Psoas muscle (tissue), 8 donors: ENCODE data around the gene P2RY13. TPM values are rescaled to one million over a fixed set of nuclear protein-coding genes. Genes with fewer than 3 reads are reported as not detected.

Experiments used
- ATAC-seq, 4 donors: fragments of 200-7000 bp; cut with Tn5 transposase; one replicate each; pipeline ENCODE4 v1.9.1; 2020; ENCODE audit warnings: moderate library complexity in 3 of 4, mild to moderate bottlenecking in 2 of 4
- DNase-seq, 2 donors: peaks; one replicate each; pipeline ENCODE4 v3.0.0-alpha.2; 2020
- H3K27ac ChIP-seq: fragments of 200-600 bp; one replicate; pipeline ENCODE4 v1.8.0; 2022
- H3K27me3 ChIP-seq, 3 donors: fragments of 200-600 bp in 1 of 3; one replicate each; pipeline versions ENCODE4 v1.6.1 to v1.8.0; 2013 to 2022; ENCODE audit warnings: low read length in 2 of 3, mild to moderate bottlenecking in 2 of 3, moderate library complexity in 1 of 3; ENCODE audit not compliant: insufficient read depth in 3 of 3
- H3K36me3 ChIP-seq, 2 donors: fragments of 200-600 bp in 1 of 2; one replicate each; pipeline versions ENCODE4 v1.6.1 to v1.8.0; 2013 to 2022; ENCODE audit warnings: low read depth in 1 of 2, mild to moderate bottlenecking in 1 of 2, moderate library complexity in 1 of 2; ENCODE audit not compliant: insufficient read depth in 1 of 2
- H3K4me1 ChIP-seq: fragments of 200-600 bp; one replicate; pipeline ENCODE4 v1.8.0; 2022
- H3K4me3 ChIP-seq: fragments of 200-600 bp; one replicate; pipeline ENCODE4 v1.8.0; 2022; ENCODE audit warnings: mild to moderate bottlenecking
- H3K9me3 ChIP-seq: fragments of 200-600 bp; one replicate; pipeline ENCODE4 v1.8.0; 2022
- WGBS, 3 donors: extraction: QIAGEN DNeasy Blood & Tissue Kit; methylation state at CpG; one replicate each; pipeline versions ENCODE4 v1.1.6 to v1.1.7; 2013; 5-methylcytosine and 5-hydroxymethylcytosine counted together
- intact Hi-C, 2 donors: fragments of 100-400 bp; cut with DNase I; formaldehyde crosslinking; loops; one replicate each; pipeline versions ENCODE4 v1.11.0 to v1.14.2; 2022
- polyA plus RNA-seq, 3 donors: library from polyadenylated mRNA; stranded (reverse); fragments of 200-250 nt; gene quantifications; one replicate each; pipeline ENCODE4 v1.2.3, GENCODE V29; 2013
- total RNA-seq, 4 donors: library from RNA; stranded (reverse); fragmentation: NEBNext Ultra II Directional in 2 of 4; extraction: Animal tissue kit (Norgen Biotek cat#: 25700) in 2 of 4; gene quantifications; one replicate each; pipeline versions ENCODE4 v1.2.1 to v1.2.4, GENCODE V29; 2021 to 2023
- TF ChIP-seq, protein P1 (sequence below): fragments of 200-600 bp; IDR thresholded peaks from one replicate; pipeline ENCODE4 v1.8.0; 2022; ENCODE audit warnings: antibody characterized with exemption
- donor health status: healthy with polysubstance abuse.
- donor health status: DM: no; HTN: no; CAD: no; lungs with moderate emphysema.
- donor health status: Bipolar disorder and iron deficiency.
- donor health status: healthy.
- donor health status: DM: yes; HTN: yes; CAD: no.
- donor health status: DM: no; HTN: no; CAD: no.
- donor health status: DM: no; HTN: no; CAD: no.
- donor health status: DM: yes; HTN: yes; CAD: no.

P2RY13 gene
- total and polyA plus RNA-seq, 7 donors: 0.03 to 0.88 (median 0.28) TPM

DNA sequence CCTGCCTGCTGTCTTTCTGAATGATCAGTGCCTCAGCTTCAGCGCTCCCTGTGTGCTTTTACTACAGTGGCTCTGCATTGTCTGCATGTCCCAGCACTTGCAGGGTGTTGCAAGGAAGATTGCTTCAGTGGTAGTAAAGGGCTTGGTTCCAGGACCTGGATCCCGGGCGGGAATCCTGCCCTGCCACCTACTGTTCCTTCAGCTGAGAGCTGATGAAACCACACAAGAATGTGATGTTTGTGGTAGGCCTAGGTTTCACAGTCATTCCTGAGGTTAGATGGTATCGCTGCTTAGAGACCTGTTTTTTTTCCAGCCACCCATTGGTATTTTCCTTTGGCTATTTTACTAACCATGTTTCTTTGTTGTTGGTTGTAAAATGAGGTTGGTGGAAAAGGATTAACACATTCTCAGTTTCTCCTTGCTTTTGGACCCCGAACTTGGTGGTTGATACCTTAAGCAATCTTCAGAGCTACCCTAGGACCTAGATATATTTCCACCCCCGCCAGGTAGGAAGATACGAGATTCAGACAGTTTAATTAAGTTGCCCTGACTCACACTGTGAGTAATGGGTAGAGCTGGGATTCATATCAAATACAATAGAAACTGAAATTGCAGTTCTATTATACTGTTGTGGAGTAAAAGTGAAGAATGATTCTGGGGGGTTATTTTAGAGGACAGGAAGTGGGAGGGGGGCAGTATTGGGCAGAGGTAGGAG lies 24.1 kb downstream of the P2RY13 start:
- 54 to 63% (median 63%) methylated on average over 7 of the region's 7 CpGs for WGBS, 3 donors
- peak in 3 of 4 donors; percentile 50 to 89 (median 74) for ATAC-seq

DNA sequence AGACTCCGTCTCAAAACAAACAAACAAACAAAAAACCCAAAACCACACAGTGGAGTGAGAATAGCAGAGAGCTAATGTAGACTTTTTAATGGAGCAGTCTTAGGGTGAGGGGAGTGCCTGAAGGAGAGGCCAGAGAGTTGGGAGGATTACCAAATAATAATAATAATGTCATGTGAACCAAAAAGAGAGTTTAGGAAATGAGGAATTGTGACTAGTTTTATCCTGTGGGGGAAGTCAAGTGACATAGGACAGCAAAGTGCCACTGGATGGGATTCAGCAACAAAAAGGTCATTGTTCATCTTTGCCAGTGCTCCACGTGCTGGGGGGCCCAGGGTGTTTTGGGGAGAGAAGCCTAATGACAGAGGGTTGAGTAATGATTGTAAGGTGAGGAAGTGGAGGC lies 25.6 kb downstream of the P2RY13 start:
- no peak for DNase-seq
- WGBS, 3 donors: 60 to 66% (median 66%) methylated on average over 2 of the region's 2 CpGs
- TF ChIP-seq, protein P1, sequence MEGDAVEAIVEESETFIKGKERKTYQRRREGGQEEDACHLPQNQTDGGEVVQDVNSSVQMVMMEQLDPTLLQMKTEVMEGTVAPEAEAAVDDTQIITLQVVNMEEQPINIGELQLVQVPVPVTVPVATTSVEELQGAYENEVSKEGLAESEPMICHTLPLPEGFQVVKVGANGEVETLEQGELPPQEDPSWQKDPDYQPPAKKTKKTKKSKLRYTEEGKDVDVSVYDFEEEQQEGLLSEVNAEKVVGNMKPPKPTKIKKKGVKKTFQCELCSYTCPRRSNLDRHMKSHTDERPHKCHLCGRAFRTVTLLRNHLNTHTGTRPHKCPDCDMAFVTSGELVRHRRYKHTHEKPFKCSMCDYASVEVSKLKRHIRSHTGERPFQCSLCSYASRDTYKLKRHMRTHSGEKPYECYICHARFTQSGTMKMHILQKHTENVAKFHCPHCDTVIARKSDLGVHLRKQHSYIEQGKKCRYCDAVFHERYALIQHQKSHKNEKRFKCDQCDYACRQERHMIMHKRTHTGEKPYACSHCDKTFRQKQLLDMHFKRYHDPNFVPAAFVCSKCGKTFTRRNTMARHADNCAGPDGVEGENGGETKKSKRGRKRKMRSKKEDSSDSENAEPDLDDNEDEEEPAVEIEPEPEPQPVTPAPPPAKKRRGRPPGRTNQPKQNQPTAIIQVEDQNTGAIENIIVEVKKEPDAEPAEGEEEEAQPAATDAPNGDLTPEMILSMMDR: no peak
- ATAC-seq: no peak
- H3K27me3 ChIP-seq: peaks cover 0 to 7% (median 0%) of the 10 kb centered on the region in 3 donors
- H3K4me3 ChIP-seq: no peak overlapping the region
- no peak overlapping the region for H3K27ac ChIP-seq
- H3K9me3 ChIP-seq: no peaks in the 10 kb centered on the region
- H3K36me3 ChIP-seq: no peaks in the 10 kb centered on the region
- no peaks in the 10 kb centered on the region for H3K4me1 ChIP-seq
- intact Hi-C loops: no loop called here

More for the DNA sequence above, 24.1 kb downstream of the P2RY13 start:
- Histone ChIP-seq H3K4me3 (no peak overlapping the region), H3K9me3 (no peaks in the 10 kb centered on the region), H3K4me1 (no peaks in the 10 kb centered on the region), H3K27me3 (peaks cover 0 to 7% (median 0%) of the 10 kb centered on the region in 3 donors), H3K36me3 (no peaks in the 10 kb centered on the region), H3K27ac (no peak overlapping the region)
- peak; percentile 51 to 56 for DNase-seq
- intact Hi-C loops: no loop called here
- TF ChIP-seq, protein P1: no peak

DNA sequence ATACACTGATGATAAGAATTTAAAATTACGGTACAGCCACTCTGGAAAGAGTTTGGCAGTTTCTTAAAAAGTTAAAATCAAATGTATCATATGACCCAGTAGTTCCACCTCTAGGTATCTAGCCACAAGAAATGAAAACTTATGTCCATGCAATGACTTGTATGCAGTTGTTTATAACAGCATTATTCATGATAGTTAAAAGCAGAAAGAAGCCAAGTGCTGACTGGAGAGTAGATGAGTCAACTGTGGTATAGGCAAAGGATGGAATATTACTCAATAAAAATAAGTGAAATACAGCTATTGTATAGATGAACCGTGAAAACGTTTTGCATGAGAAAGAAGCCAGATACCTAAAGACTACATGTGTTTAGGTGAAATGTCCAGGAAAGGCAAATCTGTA lies 27.6 kb downstream of the P2RY13 start:
- TF ChIP-seq, protein P1: no peak
- Histone ChIP-seq H3K36me3 (no peaks in the 10 kb centered on the region), H3K9me3 (no peaks in the 10 kb centered on the region), H3K27ac (no peak overlapping the region), H3K4me1 (no peaks in the 10 kb centered on the region), H3K27me3 (peaks cover 0 to 7% (median 0%) of the 10 kb centered on the region in 3 donors), H3K4me3 (no peak overlapping the region)
- WGBS, 3 donors: 84 to 93% (median 87%) methylated on average over 3 of the region's 3 CpGs
- intact Hi-C loops: no loop called here
- no peak for DNase-seq
- ATAC-seq: no peak

DNA sequence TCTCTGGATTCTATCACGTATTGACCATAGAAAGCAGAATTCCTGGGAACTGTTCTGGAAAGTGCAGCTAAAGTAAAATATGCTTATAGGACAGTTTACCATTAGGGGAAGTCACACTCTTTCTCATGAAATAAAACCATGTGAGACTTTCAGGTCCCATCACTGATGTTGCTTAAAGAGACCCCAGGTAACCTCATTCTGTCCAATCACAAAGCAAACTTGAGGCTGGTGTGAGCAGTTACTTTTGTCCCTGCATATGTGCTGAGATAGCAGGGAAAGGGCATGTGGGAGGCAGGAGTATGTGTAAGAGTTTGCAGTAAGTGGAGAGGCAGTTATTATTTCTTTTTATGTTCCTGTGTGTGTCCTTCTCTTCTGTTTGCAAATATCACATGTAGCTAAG lies 28.8 kb downstream of the P2RY13 start:
- DNase-seq (no peak), ATAC-seq (no peak)
- 55 to 75% (median 66%) methylated on average over 1 of the region's 1 CpG for WGBS, 3 donors
- intact Hi-C loops: no loop called here
- Histone ChIP-seq H3K9me3 (no peaks in the 10 kb centered on the region), H3K27ac (no peak overlapping the region), H3K4me1 (no peaks in the 10 kb centered on the region), H3K4me3 (no peak overlapping the region), H3K27me3 (peaks cover 0 to 7% (median 0%) of the 10 kb centered on the region in 3 donors), H3K36me3 (no peaks in the 10 kb centered on the region)
- TF ChIP-seq, protein P1: no peak
